Right renal pelvis (tissue), 4 donors: ENCODE measurements around the gene SLC51B. TPM values are rescaled to one million over a fixed set of nuclear protein-coding genes. Genes with fewer than 3 reads are reported as not detected.
"Not testable (repeated sequence)": the region's sequence is repeated elsewhere in the genome, so short reads cannot be mapped to it uniquely, and the experiment has no call there.

Experiments used
- DNase-seq, 4 donors: peaks; one replicate each; pipeline ENCODE4 v3.0.0-alpha.2; 2013; ENCODE audit warnings: low read depth in 4 of 4, low spot score in 3 of 4, missing footprints in 1 of 4
- polyA plus RNA-seq, 4 donors: library from polyadenylated mRNA; unstranded; fragments of 120-200 nt; gene quantifications; one replicate each; pipeline ENCODE4 v1.2.1, GENCODE V29; 2013; ENCODE audit not compliant: insufficient read length in 4 of 4

The SLC51B gene
- polyA plus RNA-seq, 4 donors: 10.8 to 11.7 (median 10.9) TPM

DNA sequence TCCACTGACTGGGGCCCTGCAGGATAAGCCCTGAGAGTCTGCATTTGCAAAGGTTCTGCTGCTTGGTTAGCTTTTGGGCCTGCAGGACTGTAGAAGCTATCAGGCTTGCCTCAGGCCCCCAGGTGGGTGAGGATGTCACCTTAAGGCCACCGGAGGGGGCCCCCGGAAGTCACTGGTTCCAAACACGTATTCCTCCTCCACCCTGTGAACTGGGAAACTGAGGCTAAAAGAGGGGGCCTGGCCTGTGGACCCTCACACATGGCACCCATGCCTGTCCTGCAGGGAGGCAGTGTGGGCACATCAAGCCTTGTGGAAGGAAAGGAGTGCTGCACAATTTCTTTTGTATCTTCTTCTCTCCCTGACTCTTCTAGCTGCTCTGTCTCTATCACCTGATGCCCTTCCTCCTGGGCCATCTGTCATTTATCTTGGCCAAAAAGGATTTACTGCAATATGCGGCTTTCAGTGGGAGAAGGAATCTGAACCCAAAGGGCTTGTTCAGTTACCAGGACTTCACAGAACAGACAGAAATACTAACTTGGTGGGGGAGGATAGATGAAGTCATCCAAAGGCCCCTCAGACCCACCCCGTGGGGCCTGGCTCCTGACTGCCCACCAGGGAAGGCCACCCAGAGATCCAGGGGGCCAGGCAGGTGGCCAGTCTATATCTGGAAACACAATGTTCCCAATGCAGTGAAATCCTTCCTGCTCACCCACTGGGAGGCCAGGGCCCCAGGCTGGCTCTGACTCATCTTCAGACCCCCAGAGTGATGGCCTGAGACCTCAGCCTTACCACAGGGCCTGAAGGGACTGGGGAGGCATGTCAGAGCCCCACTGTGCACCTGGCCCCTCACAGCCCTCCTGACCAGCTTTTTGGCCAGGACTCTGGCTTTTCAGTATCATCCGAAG, 51.5 kb downstream of the SLC51B start:
- no peak for DNase-seq

- no peak for DNase-seq
These were observed 52.6 kb downstream of the SLC51B start for GRCh38 chr15:65097651-65098263.

DNA sequence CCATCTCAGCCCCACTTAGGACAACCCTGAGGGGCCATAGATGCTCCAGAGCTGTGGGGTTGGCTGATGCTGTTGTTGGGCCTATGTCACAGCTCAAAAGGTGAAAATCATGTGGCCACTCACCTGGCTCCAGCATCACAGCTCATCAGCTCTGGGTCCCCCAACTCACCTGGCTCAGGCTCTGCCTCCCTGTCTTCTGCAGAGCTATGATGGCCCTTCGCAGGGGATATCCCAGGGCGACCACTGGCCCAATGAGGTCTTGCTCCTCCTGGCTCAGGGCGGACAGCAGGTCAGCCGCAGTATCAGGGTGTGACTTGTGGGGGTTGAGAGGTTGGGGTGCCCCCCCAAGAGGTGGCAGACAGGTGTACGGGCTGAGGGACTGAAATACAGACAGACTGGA, 54.1 kb downstream of the SLC51B start:
- DNase-seq: no peak

DNA sequence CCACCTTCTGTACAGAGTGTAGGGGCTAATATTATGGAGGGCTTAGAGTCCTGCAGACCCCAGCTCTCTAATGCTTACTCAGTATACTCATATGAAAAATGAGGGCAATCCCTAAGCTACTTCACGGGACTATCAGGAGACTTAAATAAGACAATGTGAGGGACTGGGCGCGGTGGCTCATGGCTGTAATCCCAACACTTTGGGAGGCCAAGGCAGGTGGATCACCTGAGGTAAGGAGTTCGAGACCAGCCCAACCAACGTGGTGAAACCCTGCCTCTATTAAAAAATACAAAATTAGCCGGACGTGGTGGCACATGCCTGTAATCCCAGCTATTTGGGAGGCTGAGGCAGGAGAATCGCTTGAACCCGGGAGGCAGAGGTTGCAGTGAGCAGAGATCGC, 54.6 kb downstream of the SLC51B start:
- DNase-seq: not testable (repeated sequence)

DNA sequence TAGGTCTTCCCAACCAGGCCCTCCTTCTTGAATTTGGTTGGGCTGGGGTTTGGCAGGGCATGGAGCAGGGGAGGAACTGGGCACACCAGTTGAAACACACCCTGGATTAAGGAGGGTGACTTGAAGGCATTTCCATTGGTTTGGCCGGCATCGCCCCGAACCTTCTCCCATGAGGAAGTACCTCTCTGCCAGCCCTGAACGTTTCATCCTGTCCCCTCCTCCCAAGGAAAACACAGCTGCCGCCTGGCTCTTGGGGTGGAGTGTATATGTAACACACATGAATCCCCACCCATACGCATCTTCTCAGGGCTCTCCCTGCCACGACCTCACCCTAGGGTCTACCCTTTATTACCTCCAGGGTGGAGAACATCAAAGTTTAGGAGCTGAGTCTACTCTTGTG, 55.3 kb downstream of the SLC51B start:
- DNase-seq: no peak

DNA sequence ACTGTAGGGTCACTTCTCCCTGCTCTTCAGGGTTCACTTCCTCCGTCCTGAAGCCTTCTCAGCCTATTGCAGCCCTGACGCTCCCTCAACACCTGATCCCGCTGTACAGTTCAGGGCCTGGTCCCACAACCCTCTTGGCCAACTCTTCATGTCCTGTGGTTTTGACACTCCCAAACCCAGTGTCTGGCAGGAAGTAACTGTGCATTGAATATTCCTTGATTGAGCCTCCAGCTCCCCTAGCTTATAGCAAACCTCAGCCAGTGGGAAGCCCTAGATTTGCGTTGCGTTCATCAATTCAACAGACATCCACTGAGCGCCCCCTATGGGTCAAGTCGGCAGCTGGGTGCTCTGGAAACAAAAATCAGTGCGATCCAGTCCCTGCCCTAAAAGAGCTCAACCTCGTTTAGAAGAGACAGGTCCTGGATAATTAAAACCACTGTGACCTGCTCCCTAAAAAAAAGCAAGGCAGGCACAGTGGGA, 56.3 kb downstream of the SLC51B start:
- DNase-seq: peak; percentile 74 to 80 (median 78)

DNA sequence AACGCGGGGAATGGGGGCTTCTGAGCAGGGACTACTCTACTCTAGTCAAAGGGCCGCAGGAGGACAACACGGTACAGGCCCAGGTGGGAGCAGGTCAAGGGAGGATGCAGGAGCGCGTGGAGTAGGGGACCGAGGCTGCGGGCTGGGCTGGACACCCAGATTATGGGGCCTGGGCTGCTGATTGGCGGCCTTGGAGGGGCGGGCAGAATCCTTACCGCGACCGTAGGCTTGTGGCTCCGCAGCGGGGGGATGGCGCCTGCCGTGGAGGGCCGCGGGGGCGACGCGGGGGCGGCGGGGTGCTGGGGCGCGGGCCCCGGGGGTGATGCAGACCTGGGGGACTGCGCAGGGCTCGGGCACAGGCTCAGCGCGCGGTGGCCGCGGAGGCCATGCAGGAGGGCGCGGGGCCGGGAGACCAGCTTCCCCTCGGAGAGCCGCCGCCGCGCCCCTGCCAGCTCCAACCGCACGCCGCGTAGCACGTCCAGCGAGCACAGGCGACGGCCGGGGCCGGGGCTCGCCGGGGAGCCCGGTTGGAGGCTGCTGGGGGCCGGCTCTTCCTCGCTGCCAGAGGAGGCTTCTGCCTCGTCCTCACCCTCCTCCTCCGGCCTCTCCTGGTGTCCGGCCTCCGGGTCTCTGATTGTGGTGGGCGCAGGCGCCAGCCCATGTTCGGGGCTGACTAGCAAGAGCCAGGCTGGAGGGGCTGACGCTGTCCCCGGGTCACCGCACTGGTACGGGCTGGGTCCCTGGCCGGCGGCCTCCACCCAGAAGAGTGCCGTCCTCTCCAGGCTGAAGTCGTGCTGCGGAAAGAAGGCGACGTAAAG, 56.9 kb downstream of the SLC51B start:
- DNase-seq: no peak

- DNase-seq: no peak
These were observed 57.7 kb downstream of the SLC51B start for GRCh38 chr15:65102912-65103311.

Other genes with a start within 250 kb of the SLC51B start
- gene PIF1, start 219.7 kb upstream of the SLC51B start, polyA plus RNA-seq: 1 to 10 TPM; 5.9 to 9.2 (median 8.6) TPM
- 10 to 100 TPM; 16.2 to 20.6 (median 18.7) TPM for gene PLEKHO2, start 203.5 kb upstream of the SLC51B start, polyA plus RNA-seq
- 1 to 10 TPM; 4.8 to 6.8 (median 5.3) TPM for gene ANKDD1A, start 133.5 kb upstream of the SLC51B start, polyA plus RNA-seq
- gene SPG21, start 55.5 kb upstream of the SLC51B start, polyA plus RNA-seq: 100 to 1,000 TPM; 106 to 125 (median 115) TPM
- gene MTFMT, start 15.7 kb upstream of the SLC51B start, polyA plus RNA-seq: 10 to 100 TPM; 14.9 to 16.4 (median 15.7) TPM
- gene RASL12, start 22.6 kb downstream of the SLC51B start, polyA plus RNA-seq: 1 to 10 TPM; 5.9 to 8.6 (median 7.0) TPM
- under 1 TPM; 0.06 to 0.11 (median 0.09) TPM for gene KBTBD13, start 31.4 kb downstream of the SLC51B start, polyA plus RNA-seq
- 1 to 10 TPM; 3.0 to 5.7 (median 3.6) TPM for gene UBAP1L, start 69.8 kb downstream of the SLC51B start, polyA plus RNA-seq
- 10 to 100 TPM; 27.5 to 32.9 (median 31.5) TPM for gene PDCD7, start 88.4 kb downstream of the SLC51B start, polyA plus RNA-seq
- gene CLPX, start 140.0 kb downstream of the SLC51B start, polyA plus RNA-seq: 10 to 100 TPM; 56.7 to 75.9 (median 70.6) TPM
- 1 to 10 TPM; 3.1 to 4.3 (median 3.8) TPM for gene CILP, start 166.1 kb downstream of the SLC51B start, polyA plus RNA-seq
- 10 to 100 TPM; 17.2 to 19.8 (median 17.6) TPM for gene PARP16, start 241.5 kb downstream of the SLC51B start, polyA plus RNA-seq